ENCODE data around the gene PNMA3.

- TF ChIP-seq CTCF (IDR thresholded peaks at IDR 0.05) (no peak), POLR2A (IDR thresholded peaks at IDR 0.05; ENCODE audit: low read depth) (no peak)
Measured at GRCh38 chrX:153052534-153052933, 3.7 kb upstream of the PNMA3 start.

Measured in esophagus muscularis mucosa (tissue), 3 donors.